HUES64 (cell line): ENCODE measurements around the gene HCST.

Source experiments
- H3K27ac ChIP-seq: 2 replicates; pipeline ENCODE4 v1.7.0; 2013; ENCODE audit warnings: low read depth, low read length, inconsistent platforms
- H3K27me3 ChIP-seq: 2 replicates; pipeline ENCODE4 v1.6.1; 2013; ENCODE audit warnings: mild to moderate bottlenecking, low read length; ENCODE audit not compliant: insufficient read depth
- H3K36me3 ChIP-seq: 2 replicates; pipeline ENCODE4 v1.6.1; 2013; ENCODE audit warnings: mild to moderate bottlenecking, low read length; ENCODE audit not compliant: insufficient read depth
- H3K4me1 ChIP-seq: 2 replicates; pipeline ENCODE4 v1.6.1; 2013; ENCODE audit warnings: mild to moderate bottlenecking, low read length, moderate library complexity; ENCODE audit not compliant: insufficient read depth
- H3K4me3 ChIP-seq: 2 replicates; pipeline ENCODE4 v1.5.1; 2013; ENCODE audit warnings: mild to moderate bottlenecking, low read length, moderate library complexity
- H3K9ac ChIP-seq: 2 replicates; pipeline ENCODE4 v1.6.1; 2013; ENCODE audit warnings: mild to moderate bottlenecking, low read depth, low read length
- H3K9me3 ChIP-seq: 2 replicates; pipeline ENCODE4 v1.6.1; 2013; ENCODE audit warnings: low read depth, low read length; ENCODE audit not compliant: insufficient read depth
- WGBS: fragments of 150-250, 120-280 bp; methylation state at CpG from one replicate; pipeline ENCODE4 v1.1.7; 2013; ENCODE audit warnings: missing lambda C conversion rate; 5-methylcytosine and 5-hydroxymethylcytosine counted together

HCST gene

DNA sequence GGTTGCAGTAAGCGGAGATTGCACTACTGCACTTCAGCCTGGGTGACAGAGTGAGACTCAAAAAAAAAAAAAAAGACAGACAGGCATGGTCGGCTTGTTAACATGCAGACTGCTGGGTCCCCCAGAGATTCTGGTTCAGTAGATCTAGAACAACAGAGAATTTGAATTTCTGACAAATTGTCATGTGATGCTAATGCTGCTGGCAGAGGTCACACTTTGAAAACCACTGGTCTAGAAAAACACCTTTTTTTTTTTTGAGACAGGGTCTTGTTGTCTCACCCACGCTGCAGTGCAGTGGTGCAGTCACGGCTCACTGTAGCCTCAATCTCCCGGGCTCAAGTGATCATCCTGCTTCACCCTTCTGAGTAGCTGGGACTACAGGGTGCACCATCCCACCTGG is 26.2 kb downstream of the HCST start:
- H3K4me1 ChIP-seq = peaks cover 9% of the 10 kb centered on the region
- no peak overlapping the region for H3K4me3 ChIP-seq
- no peaks in the 10 kb centered on the region for H3K27me3 ChIP-seq
- WGBS = 87% methylated on average over 5 of the region's 5 CpGs
- peaks cover 5% of the 10 kb centered on the region; the same call in 1 of the 2 replicates for H3K9me3 ChIP-seq
- H3K27ac ChIP-seq = no peak overlapping the region
- H3K9ac ChIP-seq = no peak overlapping the region
- no peaks in the 10 kb centered on the region for H3K36me3 ChIP-seq

DNA sequence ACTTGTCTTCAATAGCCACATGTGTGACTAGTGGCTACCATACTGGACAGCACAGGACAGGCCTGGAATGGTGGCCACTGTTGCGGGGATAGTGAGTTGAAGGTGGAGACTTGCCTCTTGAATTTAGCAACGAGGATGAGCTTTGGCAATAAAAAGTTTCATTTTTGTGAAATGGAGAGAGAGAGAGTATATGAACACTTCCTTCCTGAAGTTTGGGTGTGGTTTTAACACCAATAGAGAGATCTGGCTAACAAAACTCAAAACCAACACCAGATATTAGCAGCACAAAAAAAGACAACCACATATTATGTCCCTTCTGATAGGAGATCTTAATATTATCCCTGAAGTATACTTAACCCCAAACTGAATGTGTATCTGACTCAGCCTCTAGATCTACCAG is 27.5 kb downstream of the HCST start:
- Histone ChIP-seq H3K4me3 (no peak overlapping the region), H3K27me3 (no peaks in the 10 kb centered on the region), H3K9me3 (peaks cover 5% of the 10 kb centered on the region; the same call in 1 of the 2 replicates), H3K36me3 (no peaks in the 10 kb centered on the region), H3K27ac (no peak overlapping the region), H3K9ac (no peak overlapping the region), H3K4me1 (peaks cover 9% of the 10 kb centered on the region)
- whole genome bisulfite sequencing = 94% methylated on average over 2 of the region's 2 CpGs

DNA sequence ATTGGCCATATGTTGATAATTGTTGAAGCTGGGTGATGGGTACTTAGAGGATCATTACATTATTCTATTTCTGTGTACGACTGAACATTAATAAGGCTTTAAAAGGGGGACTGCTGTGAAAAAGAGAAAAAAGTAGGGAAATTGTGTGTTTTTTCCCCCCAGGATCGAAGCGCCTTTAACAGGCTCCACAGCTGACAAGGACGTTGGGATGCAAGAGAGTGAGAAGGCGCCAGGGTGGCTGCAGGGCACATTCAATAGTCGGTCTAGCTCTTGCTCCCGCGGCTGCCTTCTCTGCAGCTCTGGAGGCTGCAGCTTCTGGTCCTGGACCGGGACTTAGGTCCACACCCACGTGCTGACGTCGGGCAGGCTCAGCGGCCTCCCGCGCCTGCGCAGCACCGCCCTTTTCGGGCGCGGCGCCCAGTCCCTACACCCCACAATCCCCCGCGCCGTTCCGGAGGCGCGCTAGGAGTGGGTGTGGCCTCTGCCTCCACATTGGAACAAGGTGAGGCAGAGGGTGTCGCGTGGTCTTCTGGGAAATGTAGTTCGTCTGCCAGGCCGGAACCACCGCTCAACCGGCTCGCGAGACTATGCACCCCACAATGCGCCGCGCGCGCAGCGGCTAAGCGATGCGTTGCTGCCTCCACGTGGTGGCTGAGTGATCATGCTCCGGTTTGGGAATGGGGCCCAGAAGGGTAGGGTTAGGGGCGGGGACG is 29.0 kb downstream of the HCST start:
- Histone ChIP-seq H3K4me3 (peak overlapping the region; percentile 45), H3K27ac (peak overlapping the region; percentile 11; the same call in 1 of the 2 replicates), H3K36me3 (no peaks in the 10 kb centered on the region), H3K27me3 (no peaks in the 10 kb centered on the region), H3K9ac (peak overlapping the region; percentile 44; the same call in 1 of the 2 replicates), H3K9me3 (no peaks in the 10 kb centered on the region), H3K4me1 (peaks cover 9% of the 10 kb centered on the region)
- WGBS = 2% methylated on average over 47 of the region's 47 CpGs

DNA sequence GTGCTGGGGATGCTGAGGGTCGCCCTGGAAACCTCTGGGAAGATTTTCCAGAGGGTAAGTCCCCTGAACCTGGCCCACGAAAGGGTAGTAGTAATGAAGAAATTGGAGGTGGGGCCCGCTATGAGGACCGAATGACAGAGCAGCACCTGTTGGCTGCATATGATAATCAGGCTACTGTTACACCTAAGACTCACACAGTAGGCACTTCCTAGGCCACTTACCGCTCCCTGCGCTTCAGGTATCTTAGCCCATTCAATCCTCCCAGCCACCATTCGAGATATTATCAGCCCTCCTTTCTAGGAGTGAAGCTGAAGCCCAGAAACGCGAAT is 29.5 kb downstream of the HCST start:
- Histone ChIP-seq H3K36me3 (no peaks in the 10 kb centered on the region), H3K9ac (no peak overlapping the region), H3K4me3 (peak overlapping the region; percentile 34), H3K4me1 (peaks cover 9% of the 10 kb centered on the region), H3K27ac (peak overlapping the region; percentile 83; the same call in 1 of the 2 replicates), H3K27me3 (no peaks in the 10 kb centered on the region), H3K9me3 (no peaks in the 10 kb centered on the region)
- 4% methylated on average over 9 of the region's 9 CpGs for WGBS

GRCh38 chr19:35932291-35932936 is 30.1 kb downstream of the HCST start:
- Histone ChIP-seq H3K36me3 (no peaks in the 10 kb centered on the region), H3K9me3 (no peaks in the 10 kb centered on the region), H3K27me3 (no peaks in the 10 kb centered on the region), H3K9ac (no peak overlapping the region), H3K4me1 (peaks cover 9% of the 10 kb centered on the region), H3K27ac (peak overlapping the region; percentile 83; the same call in 1 of the 2 replicates), H3K4me3 (peak overlapping the region; percentile 34)
- WGBS = 50% methylated on average over 7 of the region's 7 CpGs

GRCh38 chr19:35935911-35936737 is 33.8 kb downstream of the HCST start, which contains the start of gene LRFN3:
Gene LRFN3 (plus strand): TSS chr19:35936374. CDS start chr19:35939426, 3,052 bp downstream.
- WGBS = 9% methylated on average over 64 of the region's 68 CpGs
- Histone ChIP-seq H3K27ac (no peak within 1 kb of the TSS), H3K4me3 (peak within 1 kb of the TSS; percentile 83), H3K4me1 (peaks cover 9% of the 10 kb centered on the region), H3K9me3 (no peaks in the 10 kb centered on the region), H3K27me3 (no peaks in the 10 kb centered on the region), H3K9ac (peak within 1 kb of the TSS; percentile 70), H3K36me3 (peaks cover 9% of the 10 kb centered on the region; the same call in 1 of the 2 replicates)

DNA sequence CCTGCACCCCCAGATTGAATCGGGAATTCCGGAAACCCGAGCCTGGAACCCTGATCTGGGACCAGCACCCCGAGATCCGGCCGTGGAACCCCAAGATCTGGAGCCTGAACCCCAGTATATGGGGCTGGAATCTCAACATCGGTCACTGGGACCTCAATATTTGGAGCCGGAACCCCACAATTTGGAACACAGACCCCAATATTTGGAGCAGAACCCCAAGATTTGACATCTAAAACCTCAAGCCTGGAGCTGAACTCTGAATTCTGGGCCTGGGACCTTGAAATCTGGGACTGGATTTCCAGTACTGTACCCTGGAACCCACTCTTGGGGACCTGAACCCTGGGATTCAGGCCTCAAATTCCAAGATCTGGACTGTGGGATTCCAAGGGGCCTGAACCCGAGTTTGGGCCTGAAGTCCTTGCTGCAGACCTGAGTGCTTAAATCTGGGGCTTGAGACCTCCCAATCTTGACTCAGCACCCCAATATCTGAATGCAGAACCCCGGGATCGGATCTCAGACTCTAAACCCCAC is 34.5 kb downstream of the HCST start:
- H3K27me3 ChIP-seq = no peaks in the 10 kb centered on the region
- WGBS = 26% methylated on average over 11 of the region's 11 CpGs
- peak overlapping the region; percentile 70 for H3K9ac ChIP-seq
- no peaks in the 10 kb centered on the region for H3K9me3 ChIP-seq
- peak overlapping the region; percentile 83 for H3K4me3 ChIP-seq
- peaks cover 9% of the 10 kb centered on the region; the same call in 1 of the 2 replicates for H3K36me3 ChIP-seq
- no peak overlapping the region for H3K27ac ChIP-seq
- peaks cover 8% of the 10 kb centered on the region for H3K4me1 ChIP-seq

DNA sequence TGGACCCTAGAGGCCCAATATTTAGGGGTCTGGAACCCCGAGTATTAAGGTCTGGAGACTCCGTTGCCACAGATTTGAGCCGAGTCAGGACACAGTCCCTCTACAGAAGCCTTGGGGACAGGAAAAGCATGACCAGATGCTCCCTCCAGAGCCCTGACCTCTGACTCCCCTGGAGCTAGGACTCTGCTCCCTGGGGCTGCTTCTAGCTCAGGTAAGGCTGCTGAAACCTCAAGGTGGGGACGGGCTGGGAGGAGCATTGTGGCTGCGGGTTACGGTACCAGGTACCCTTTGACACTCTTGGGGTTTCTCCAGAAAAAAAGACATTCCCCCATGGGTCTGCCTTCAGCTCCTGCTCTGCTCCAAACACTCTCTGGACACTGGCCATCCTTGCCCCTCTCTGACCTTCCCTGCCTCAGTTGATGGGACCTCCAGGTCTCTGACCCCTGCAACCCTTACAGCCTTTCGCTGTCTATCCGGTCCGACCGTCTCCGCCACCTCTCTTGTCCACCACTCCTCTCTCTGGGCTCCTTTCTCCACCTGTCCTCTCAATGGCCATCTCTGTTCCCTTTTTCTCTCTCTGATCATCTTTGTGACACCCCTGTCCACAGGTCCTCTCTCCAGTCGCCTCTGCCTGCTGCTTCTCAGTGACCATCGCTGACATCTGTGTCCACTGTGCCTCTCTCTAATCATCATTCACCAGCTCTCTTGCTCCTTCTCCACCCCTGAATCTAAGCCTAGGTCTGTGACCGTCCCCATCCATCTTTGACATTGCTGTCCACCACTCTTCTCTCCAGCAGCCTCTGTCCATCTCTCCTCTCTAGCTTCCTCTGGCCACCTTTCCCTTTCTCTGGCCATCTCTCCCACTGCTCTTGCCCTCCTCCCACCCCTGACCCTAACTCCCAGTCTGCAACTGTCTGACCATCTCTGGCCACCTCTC is 35.3 kb downstream of the HCST start:
- peak overlapping the region; percentile 83 for H3K4me3 ChIP-seq
- H3K27ac ChIP-seq = no peak overlapping the region
- 69% methylated on average over 14 of the region's 14 CpGs for WGBS
- no peaks in the 10 kb centered on the region for H3K9me3 ChIP-seq
- no peak overlapping the region for H3K9ac ChIP-seq
- H3K36me3 ChIP-seq = peaks cover 14% of the 10 kb centered on the region; the same call in 1 of the 2 replicates
- H3K27me3 ChIP-seq = no peaks in the 10 kb centered on the region
- H3K4me1 ChIP-seq = peaks cover under 1% of the 10 kb centered on the region

GRCh38 chr19:35938282-35939224 is 36.2 kb downstream of the HCST start:
- H3K36me3 ChIP-seq = peaks cover 14% of the 10 kb centered on the region; the same call in 1 of the 2 replicates
- WGBS = 89% methylated on average over 13 of the region's 13 CpGs
- no peaks in the 10 kb centered on the region for H3K9me3 ChIP-seq
- H3K27ac ChIP-seq = no peak overlapping the region
- no peaks in the 10 kb centered on the region; the same call in 1 of the 2 replicates for H3K4me1 ChIP-seq
- H3K4me3 ChIP-seq = peak overlapping the region; percentile 83
- no peaks in the 10 kb centered on the region for H3K27me3 ChIP-seq
- no peak overlapping the region for H3K9ac ChIP-seq
